Smooth muscle cell (in vitro differentiated cells): ENCODE results near the gene ZDHHC7. TPM values are rescaled to one million over a fixed set of nuclear protein-coding genes. Genes with fewer than 3 reads are reported as not detected.
A peak's percentile ranks its signal among the peaks of the same experiment; 100 is the strongest.

Source experiments
- DNase-seq: peaks from one replicate; lab custom pipeline; 2025; ENCODE audit not compliant: unreplicated experiment; lab: John Stamatoyannopoulos, UW
- H2AFZ ChIP-seq: fragments of 200-600 bp; sonication (generic); 2 replicates; pipeline ENCODE4 v1.6.0; 2016; ENCODE audit warnings: antibody characterized with exemption, low read depth, mild to moderate bottlenecking
- H3F3A ChIP-seq: fragments of 200-600 bp; sonication (generic); 2 replicates; pipeline ENCODE4 v1.6.0; 2017; ENCODE audit warnings: antibody characterized with exemption, low read depth
- H3K27ac ChIP-seq: fragments of 200-600 bp; sonication (generic); 2 replicates; pipeline ENCODE4 v1.5.1; 2016; ENCODE audit warnings: low read depth, mild to moderate bottlenecking
- H3K27me3 ChIP-seq: fragments of 200-600 bp; sonication (generic); 2 replicates; pipeline ENCODE4 v1.6.1; 2016; ENCODE audit warnings: low read depth, mild to moderate bottlenecking
- H3K36me3 ChIP-seq: fragments of 200-600 bp; sonication (generic); 2 replicates; pipeline ENCODE4 v1.5.1; 2016; ENCODE audit warnings: low read depth
- H3K4me1 ChIP-seq: fragments of 200-600 bp; sonication (generic); 2 replicates; pipeline ENCODE4 v1.5.1; 2016; ENCODE audit warnings: low read depth
- H3K4me2 ChIP-seq: fragments of 200-600 bp; sonication (generic); 2 replicates; pipeline ENCODE4 v1.6.0; 2016; ENCODE audit warnings: mild to moderate bottlenecking
- H3K4me3 ChIP-seq: fragments of 200-600 bp; sonication (generic); 2 replicates; pipeline ENCODE4 v1.5.1; 2016; ENCODE audit warnings: mild to moderate bottlenecking
- H3K79me2 ChIP-seq: fragments of 200-600 bp; sonication (generic); 2 replicates; pipeline ENCODE4 v1.6.0; 2016; ENCODE audit warnings: low read depth, mild to moderate bottlenecking
- H3K9ac ChIP-seq: fragments of 200-600 bp; sonication (generic); 2 replicates; pipeline ENCODE4 v1.6.0; 2016; ENCODE audit warnings: low read depth
- H3K9me3 ChIP-seq: fragments of 200-600 bp; sonication (generic); replicated peaks from 2 replicates; pipeline ENCODE4 v1.5.1; 2016; ENCODE audit warnings: low read depth
- H4K20me1 ChIP-seq: fragments of 200-600 bp; sonication (generic); 2 replicates; pipeline ENCODE4 v1.6.0; 2016; ENCODE audit warnings: low read depth
- CTCF ChIP-seq: fragments of 200-600 bp; sonication (generic); IDR thresholded peaks from 2 replicates; pipeline ENCODE4 v1.5.1; 2017; ENCODE audit warnings: borderline replicate concordance, mild to moderate bottlenecking, antibody characterized with exemption; ENCODE audit not compliant: insufficient read depth, poor library complexity, severe bottlenecking
- WGBS: methylation state at CpG from one replicate; pipeline ENCODE4 v1.1.7; 2016; ENCODE audit warnings: low lambda C conversion rate; 5-methylcytosine and 5-hydroxymethylcytosine counted together
- polyA plus RNA-seq: library from polyadenylated mRNA; unstranded; fragments of >200 nt; fragmentation: Nextera tagmentation; extraction: Ambion mirVana; gene quantifications from 2 replicates; pipeline ENCODE4 v1.2.1, GENCODE V29; 2016
- total RNA-seq: library from RNA; depleted of rRNA; stranded (reverse); fragments of >200 nt; gene quantifications from 2 replicates; pipeline ENCODE4 v1.2.3, GENCODE V29; 2014

ZDHHC7 gene
- total and polyA plus RNA-seq, 2 experiments from 2014 or later: 31.9 to 39.1 TPM

- WGBS: 94% methylated on average over 27 of the region's 27 CpGs
- H3K9me3 ChIP-seq: no peaks in the 10 kb centered on the region
- no peak overlapping the region for H3K9ac ChIP-seq
These were observed 30.2 kb upstream of the ZDHHC7 start for GRCh38 chr16:85041219-85042166.

GRCh38 chr16:85040685-85041084 is 29.4 kb upstream of the ZDHHC7 start:
- 88% methylated on average over 6 of the region's 6 CpGs for WGBS
- H3F3A ChIP-seq: no peaks in the 10 kb centered on the region
- no peak overlapping the region for H3K4me3 ChIP-seq
- H4K20me1 ChIP-seq: peaks cover 10% of the 10 kb centered on the region
- H3K9ac ChIP-seq: no peak overlapping the region
- no peak for TF ChIP-seq CTCF
- no peak overlapping the region for H3K27ac ChIP-seq
- H3K27me3 ChIP-seq: no peaks in the 10 kb centered on the region
- no peaks in the 10 kb centered on the region for H3K36me3 ChIP-seq
- no peak for DNase-seq
- no peak overlapping the region for H2AFZ ChIP-seq
- no peaks in the 10 kb centered on the region for H3K79me2 ChIP-seq
- no peak overlapping the region for H3K4me2 ChIP-seq
- H3K4me1 ChIP-seq: no peaks in the 10 kb centered on the region
- no peaks in the 10 kb centered on the region for H3K9me3 ChIP-seq

More at GRCh38 chr16:85041219-85042166, 30.2 kb upstream of the ZDHHC7 start:
- Histone ChIP-seq H3K27me3 (no peaks in the 10 kb centered on the region), H4K20me1 (peaks cover 16% of the 10 kb centered on the region), H3K4me3 (no peak overlapping the region), H3K4me1 (no peaks in the 10 kb centered on the region), H2AFZ (no peak overlapping the region), H3F3A (no peaks in the 10 kb centered on the region), H3K36me3 (no peaks in the 10 kb centered on the region), H3K4me2 (no peak overlapping the region), H3K27ac (no peak overlapping the region), H3K79me2 (no peaks in the 10 kb centered on the region)
- no peak for TF ChIP-seq CTCF
- DNase-seq: no peak

GRCh38 chr16:85037721-85038120 is 26.4 kb upstream of the ZDHHC7 start:
- Histone ChIP-seq H4K20me1 (peaks cover 8% of the 10 kb centered on the region), H3K9me3 (no peaks in the 10 kb centered on the region), H3K27ac (peak overlapping the region; percentile 39), H3K4me2 (no peak overlapping the region), H3K4me3 (no peak overlapping the region), H2AFZ (no peak overlapping the region), H3K36me3 (no peaks in the 10 kb centered on the region), H3F3A (no peaks in the 10 kb centered on the region), H3K27me3 (no peaks in the 10 kb centered on the region), H3K9ac (no peak overlapping the region), H3K4me1 (no peaks in the 10 kb centered on the region), H3K79me2 (no peaks in the 10 kb centered on the region)
- 91% methylated on average over 5 of the region's 5 CpGs for WGBS
- no peak for DNase-seq
- no peak for TF ChIP-seq CTCF

GRCh38 chr16:85037050-85037410 is 25.7 kb upstream of the ZDHHC7 start:
- Histone ChIP-seq H3K4me1 (no peaks in the 10 kb centered on the region), H3F3A (no peaks in the 10 kb centered on the region), H3K27ac (peak overlapping the region; percentile 39), H3K9ac (no peak overlapping the region), H3K4me2 (no peak overlapping the region), H4K20me1 (peaks cover 4% of the 10 kb centered on the region), H2AFZ (no peak overlapping the region), H3K36me3 (no peaks in the 10 kb centered on the region), H3K79me2 (no peaks in the 10 kb centered on the region), H3K4me3 (no peak overlapping the region), H3K9me3 (no peaks in the 10 kb centered on the region), H3K27me3 (no peaks in the 10 kb centered on the region)
- DNase-seq: no peak
- TF ChIP-seq CTCF: no peak
- WGBS: 54% methylated on average over 7 of the region's 7 CpGs
